GM10847 (cell line): ENCODE measurements around the gene TTC13.

Experiments used
- POLR2A ChIP-seq: IDR thresholded peaks from 2 replicates; pipeline ENCODE4 v1.6.1; 2011; ENCODE audit not compliant: insufficient read length; ENCODE audit errors: extremely low read depth

TTC13 gene

DNA sequence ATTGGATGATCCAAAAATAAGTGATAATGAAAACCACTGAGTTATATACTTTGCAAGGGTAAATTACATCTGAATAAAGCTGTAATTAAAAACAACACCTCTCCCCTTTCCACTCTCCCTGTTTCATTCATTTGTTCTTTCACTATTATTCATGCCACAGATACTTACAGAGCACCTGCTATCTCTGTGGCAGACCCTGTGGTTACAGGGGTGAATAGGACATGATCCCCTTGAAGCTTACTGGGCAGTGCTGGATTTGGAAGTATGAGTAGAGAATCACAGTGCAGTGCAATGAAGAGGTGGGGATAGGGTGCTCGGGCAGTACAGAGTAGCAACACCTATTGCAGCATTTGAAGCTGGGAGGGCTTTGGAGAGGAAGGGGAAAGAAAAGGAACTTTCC, 22.0 kb upstream of the TTC13 start:
- no peak for TF ChIP-seq POLR2A

DNA sequence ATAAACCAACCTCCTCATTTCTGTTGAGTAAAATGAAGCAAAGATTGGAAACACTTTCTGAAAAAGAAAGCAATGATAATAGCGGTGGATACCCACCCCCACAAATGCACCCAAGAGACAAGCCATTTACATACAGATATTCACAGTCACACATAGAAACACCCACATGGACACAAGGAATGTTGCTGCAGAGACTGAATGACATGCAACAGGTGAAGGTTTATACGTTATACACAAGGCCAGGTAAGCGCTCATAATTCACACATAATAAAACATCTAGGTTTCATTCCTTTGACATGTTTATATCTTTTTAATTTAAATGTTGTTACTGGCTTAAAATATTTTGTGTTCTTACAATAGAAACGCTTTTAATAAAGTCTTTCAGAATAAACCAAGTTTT, 21.5 kb upstream of the TTC13 start:
- no peak for TF ChIP-seq POLR2A

DNA sequence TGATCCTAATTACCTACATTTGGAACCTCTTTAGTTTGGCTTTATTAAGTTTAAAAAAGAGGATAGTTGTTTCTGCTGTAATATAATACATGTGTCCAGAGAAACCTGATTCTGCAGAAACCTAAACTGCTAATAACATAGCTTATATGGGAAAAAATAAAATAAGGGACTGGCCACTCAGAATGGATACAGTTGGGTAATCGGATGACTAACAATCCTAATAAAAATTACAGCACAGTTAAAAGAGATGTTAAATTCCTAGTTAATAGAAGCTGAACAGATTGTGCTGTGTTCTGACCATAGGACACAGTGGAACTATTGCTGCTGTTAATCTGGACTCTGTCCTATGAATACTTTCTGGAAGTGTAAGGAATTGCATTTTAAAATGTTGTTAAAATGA, 16.2 kb upstream of the TTC13 start:
- TF ChIP-seq POLR2A: no peak

DNA sequence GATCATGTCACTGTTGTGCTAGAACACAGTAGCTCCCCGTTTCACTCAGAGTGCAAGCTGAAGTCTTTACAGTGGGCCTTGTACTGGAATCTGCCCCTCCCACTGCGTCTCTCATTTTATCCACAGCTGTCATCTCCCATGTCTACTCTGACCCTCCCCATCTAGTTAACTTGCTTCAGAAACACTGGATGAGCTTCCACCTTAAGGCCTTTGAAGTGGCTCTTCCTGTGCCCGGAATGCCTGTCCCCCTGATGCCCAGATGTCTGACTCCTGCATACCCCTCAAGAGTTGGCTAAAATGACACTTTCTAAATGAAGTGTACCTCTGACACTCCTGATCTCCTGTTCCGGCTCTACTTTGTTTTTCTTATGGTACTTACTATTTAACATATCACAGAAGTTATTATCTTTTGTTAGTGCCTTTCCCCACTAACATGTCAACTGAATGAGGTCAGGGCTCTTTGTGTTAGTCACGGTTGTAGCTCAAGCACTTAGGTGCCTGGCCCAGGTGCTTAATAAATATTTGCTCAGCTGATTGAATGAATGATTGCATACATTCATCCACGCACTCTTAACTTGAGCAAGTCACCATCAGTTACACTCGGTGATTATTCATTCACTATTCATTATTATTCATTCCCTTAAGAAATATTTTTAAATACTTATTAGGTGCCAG, 13.6 kb upstream of the TTC13 start:
- no peak for TF ChIP-seq POLR2A

DNA sequence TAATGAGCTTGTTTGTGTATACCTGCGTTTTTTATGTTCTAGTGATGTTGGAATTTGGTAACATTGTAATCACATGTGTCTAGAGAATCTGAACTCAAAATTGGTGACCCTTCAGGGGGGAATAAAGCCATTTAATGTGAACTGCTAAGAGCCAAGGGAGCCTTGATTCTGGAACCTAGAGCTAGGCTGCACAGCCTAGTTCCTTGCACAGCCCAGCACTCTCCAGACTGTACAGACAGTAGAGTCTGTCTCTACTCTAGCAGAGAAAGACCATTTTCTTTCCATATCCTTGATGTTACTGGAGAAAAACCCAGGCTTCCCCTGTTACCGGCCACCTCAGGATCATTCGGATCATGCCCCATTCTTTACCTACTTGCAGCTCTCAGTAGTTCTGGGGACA, 8.8 kb upstream of the TTC13 start:
- no peak for TF ChIP-seq POLR2A

DNA sequence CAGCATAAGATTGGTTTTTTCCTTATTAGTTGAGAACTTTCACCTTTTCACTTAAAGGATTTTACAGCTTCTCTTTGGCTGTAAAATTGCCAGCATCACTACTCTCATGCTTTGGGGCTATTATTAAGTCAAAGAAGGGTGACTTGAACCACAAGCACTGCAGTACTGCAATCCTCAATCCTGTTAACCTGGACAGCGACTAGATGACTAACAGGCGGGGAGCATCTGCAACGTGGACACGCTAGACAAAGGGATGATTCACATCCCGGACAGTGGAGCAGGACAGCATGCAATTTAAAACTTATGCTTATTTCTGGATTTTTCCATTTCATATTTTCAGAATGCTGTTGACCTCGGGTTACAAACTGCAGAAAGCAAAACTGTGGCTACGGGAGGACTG, 8.3 kb upstream of the TTC13 start:
- no peak for TF ChIP-seq POLR2A

DNA sequence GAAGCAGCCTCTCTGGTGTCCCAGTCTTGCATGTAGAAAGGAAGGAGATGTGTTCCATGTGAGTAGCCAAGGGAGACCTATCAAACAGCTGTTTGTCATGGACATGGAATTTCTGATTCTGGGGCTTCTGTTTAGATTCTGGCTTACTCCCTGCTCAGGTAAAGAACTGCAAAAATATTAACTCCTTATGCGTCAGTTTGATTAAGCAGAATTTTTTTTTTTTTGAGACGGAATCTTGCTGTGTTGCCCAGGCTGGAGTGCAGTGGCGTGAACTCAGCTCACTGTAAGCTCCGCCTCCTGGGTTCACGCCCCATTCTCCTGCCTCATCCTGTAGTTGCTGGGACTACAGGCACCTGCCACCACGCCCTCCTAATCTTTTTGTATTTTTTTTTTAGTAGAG, 7.0 kb upstream of the TTC13 start:
- no peak for TF ChIP-seq POLR2A

DNA sequence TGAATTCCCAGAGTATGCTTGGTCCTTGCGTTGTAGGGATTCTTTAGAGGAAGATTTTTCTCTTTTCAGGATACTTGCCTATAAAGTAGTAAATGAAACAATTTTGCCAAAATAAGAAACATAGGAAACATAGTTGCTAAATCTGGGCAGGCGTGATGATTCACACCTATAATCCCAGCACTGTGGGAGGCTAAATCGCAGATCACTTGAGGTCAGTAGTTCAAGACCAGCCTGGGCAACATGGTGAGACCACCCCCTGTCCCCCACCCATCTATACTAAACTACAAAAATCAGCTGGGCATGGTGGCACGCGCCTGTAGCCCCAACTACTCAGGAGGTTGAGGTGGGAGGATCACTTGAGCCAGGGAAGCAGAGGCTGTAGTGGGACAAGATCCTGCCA, 5.2 kb upstream of the TTC13 start:
- TF ChIP-seq POLR2A: no peak

DNA sequence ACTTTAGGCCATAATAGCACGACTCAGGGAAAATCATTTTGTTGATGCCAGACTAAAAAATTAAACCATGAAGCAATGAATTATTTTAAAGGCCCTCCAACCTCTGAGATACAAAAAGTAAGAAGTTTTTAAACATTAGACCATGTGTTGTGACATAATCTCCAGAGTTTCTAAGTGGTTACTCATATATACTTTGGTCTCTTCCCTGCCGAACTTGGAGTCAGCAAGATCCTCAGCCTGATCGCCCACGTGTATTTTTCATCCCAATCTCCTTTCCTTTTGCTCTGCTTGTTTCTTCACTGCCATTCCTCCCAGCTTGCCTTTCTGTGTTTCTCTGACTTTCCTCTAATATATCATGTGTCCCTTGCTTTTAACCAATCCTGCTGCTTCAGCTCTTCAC, 4.0 kb upstream of the TTC13 start:
- no peak for TF ChIP-seq POLR2A

DNA sequence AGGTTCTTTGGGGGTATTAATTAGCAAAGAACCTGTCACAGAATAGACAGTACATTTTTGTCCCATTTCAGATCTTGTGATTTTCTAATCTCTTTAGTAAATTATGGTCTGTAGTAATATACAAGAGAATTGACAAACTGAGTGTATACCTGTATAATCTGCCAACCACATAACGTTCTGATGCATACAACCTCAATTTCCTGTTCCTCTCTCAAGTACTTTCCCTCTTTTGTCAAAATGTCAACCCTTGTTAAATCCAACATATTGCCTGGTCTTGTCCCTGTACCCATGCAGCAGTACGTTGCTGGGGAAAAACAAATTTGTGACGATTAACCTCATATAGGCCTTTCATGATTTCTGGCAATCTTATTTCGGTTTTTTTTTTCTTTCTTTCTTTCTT, 1.3 kb upstream of the TTC13 start:
- no peak for TF ChIP-seq POLR2A

DNA sequence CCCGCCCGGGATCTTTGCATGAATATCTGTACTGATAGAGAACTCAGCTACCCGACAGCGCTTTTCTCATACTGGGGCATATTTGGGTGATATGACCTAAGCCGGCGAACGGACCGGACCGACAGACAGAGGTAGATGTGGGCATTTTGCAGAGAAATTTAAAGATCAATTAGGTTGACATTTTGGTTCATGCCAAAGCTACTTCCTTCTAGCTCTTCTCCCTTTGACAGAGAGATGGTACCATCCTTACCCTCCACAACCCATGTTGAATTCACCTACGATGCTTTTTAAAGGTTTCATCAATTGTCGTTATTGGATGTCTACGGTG, 692 bp upstream of the TTC13 start:
- no peak for TF ChIP-seq POLR2A

DNA sequence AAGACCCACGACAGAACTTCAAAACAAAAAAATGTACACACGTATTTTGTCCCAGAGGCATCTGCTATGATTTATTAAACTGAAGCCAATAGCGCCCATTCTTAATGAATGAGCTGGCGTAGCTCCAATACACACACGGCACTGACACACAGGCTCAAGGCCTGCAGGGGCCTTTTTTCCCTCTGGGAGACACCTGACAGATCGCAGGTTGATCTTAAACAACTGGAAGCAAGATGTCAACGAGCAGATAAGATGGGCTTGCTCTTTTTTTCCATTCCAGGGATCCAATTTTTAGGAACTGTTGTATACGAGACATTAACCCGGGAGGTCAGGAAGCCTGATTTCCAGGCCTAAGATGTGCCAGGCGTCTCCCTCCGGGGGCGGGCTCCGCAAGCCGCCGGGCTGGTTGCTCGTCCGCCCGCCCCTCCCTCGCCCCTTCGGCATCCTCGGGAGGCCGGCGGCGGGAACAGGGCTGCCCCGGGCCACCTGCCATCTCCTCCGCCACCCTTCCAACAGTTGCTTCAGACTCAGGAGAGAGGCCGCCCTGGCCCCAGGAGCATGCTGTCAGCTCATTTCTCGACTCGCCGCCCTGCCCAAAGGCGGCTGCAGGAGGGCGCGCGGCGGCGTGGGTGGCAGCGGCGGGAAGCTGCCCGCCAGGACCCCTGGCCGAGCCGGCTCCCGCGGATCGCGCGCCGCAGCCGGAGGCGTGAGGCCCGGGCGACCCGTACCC, 735 bp downstream of the TTC13 start:
- TF ChIP-seq POLR2A: no peak

DNA sequence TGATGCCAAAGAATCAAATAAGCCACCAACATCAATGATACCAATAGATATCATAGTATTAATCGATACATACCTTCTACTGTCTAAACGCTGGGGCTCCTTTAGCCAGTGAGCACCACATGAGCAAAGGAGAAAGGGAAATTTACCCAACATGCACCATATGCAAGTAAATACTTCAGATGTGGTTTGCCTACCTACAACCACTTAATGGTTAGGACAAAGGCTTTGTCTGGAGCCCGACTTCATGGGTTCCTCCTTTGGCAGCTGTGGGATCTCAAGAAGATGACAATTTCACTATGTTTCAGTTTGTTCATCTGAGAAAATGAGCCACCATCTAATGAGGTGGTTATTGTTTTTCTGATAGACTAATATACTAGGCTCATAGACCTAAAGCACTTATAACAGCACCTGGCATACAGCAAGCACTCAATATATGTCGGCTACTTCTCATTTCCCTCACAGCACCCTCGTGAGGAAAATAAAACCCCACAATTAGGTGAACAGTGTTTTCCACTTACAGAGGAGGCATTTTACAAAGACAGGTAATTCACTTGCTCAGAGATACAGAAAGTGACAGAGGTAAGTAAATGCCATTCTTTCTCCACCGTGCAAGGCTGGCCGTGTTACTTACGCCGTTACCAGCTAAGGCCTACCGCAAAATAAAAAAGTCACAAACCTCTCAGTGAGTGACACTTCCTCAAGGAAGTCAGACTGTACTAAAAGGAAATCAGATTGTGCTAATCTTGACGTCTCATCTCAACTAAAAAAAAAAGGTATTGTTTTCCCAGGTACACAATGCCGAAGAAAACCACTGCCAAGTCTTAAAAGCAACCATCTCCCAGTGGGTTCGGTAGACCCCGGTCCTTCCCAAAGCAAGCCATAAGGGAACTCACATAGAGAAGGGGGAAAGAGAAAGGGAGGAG, 1.6 kb downstream of the TTC13 start:
- no peak for TF ChIP-seq POLR2A

DNA sequence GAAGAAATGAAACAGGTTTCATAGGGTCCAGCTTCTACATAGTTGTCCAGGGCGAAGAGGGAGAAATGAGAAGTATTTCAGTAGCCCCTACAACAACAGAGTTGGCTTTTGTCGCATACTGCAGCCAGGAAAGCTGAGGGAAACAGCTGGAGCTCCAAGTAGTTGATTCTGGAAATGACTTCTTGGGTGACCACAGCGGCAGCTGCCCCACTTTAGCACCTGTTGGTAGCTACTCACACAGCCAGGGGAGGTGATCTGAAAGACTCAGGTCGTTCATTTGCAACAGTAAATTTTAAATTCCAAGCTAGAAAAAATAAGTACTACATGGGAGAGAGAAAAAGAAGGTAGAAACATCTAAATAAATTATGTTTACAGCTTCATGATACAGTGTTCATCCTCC, 2.3 kb downstream of the TTC13 start:
- no peak for TF ChIP-seq POLR2A

DNA sequence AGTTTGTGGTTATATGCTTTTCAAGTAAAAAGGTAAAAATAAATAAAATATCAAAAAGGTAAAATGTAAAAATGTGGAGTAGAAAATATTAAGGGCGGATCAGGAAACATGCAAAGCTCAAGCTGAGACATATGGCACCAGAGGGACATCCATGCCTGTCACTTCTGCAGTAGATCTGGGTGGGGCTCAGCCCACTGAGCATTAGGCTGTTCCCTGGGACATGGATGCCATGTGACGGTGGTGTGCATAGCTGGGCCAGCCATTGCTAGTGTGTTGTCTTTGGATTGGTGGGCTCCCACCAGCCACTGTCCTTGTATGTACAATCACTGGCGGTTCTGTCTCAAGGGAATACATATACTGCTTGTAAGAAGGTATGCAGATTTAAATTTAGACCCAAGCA, 3.0 kb downstream of the TTC13 start:
- no peak for TF ChIP-seq POLR2A

DNA sequence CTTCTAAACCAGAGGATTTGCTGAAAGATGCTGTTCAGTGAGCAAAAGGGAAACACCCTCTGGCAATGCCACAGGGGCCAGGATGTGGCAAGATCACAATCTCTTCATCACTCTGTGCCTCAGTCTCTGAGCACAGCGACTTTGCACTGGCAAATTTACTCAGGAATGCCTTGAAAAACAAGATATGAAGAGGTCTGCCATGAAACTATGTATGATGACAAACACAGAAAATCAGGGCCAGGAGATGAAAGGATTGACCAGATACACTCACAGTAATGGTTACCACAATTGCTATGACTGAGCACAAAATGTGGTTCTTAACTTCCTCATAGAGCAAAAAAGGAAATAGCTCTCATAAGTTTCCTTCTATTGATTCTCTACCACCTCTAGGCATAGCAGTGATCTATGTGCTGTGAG, 5.8 kb downstream of the TTC13 start:
- TF ChIP-seq POLR2A: no peak
